Right ventricle myocardium superior (tissue), 1 donor: ENCODE results near the gene CGB8. TPM values are rescaled to one million over a fixed set of nuclear protein-coding genes. Genes with fewer than 3 reads are reported as not detected.

Experiments
- ATAC-seq: fragments of 200-7000 bp; cut with Tn5 transposase; one replicate; pipeline ENCODE4 v1.9.1; 2020; ENCODE audit warnings: mild to moderate bottlenecking; ENCODE audit not compliant: poor library complexity
- DNase-seq: peaks from one replicate; pipeline ENCODE4 v3.0.0-alpha.2; 2020
- intact Hi-C: fragments of 100-400 bp; cut with DNase I; formaldehyde crosslinking; loops from one replicate; pipeline ENCODE4 v1.11.2; 2022
- microRNA-seq: library from miRNA; unstranded; fragments of <30 nt; microRNA quantifications from one replicate; pipeline ENCODE4 v1.2.0, GENCODE V29; 2020
- total RNA-seq: library from RNA; stranded (reverse); fragmentation: NEBNext Ultra II Directional; extraction: Animal tissue kit (Norgen Biotek cat#: 25700); gene quantifications from one replicate; pipeline ENCODE4 v1.2.1, GENCODE V29; 2021
- donor health status: DM: no; HTN: yes; CAD: no; lungs with severe emphysema.

CGB8 gene
- total RNA-seq, 1 donor from 2014 or later: not detected

- intact Hi-C loops: no loop called here
- DNase-seq (no peak), ATAC-seq (no peak)
Measured at GRCh38 chr19:49017041-49017665, 31.8 kb downstream of the CGB8 start, which contains the start of gene LHB. Gene LHB, minus strand, starts transcription at chr19:49017091. Its CDS starts 10 bp downstream, at chr19:49017081.

GRCh38 chr19:49016067-49016839 lies 32.7 kb downstream of the CGB8 start:
- no peak for ATAC-seq
- intact Hi-C loops: no loop called here
- DNase-seq: no peak

- no peak for DNase-seq
- no peak for ATAC-seq
- intact Hi-C loops: no loop called here
Measured at GRCh38 chr19:49014870-49015255, 34.0 kb downstream of the CGB8 start.

GRCh38 chr19:49014123-49014869 lies 34.6 kb downstream of the CGB8 start:
- intact Hi-C loops: no loop called here
- DNase-seq: no peak
- no peak for ATAC-seq

- ATAC-seq (no peak), DNase-seq (no peak)
- intact Hi-C loops: no loop called here
Measured at GRCh38 chr19:49011194-49011593, 37.7 kb downstream of the CGB8 start.

- DNase-seq: no peak
Measured at GRCh38 chr19:49010453-49010852, 38.5 kb downstream of the CGB8 start.

GRCh38 chr19:49009828-49010227 lies 39.1 kb downstream of the CGB8 start:
- ATAC-seq: no peak
- intact Hi-C loops: no loop called here
- no peak for DNase-seq

More at GRCh38 chr19:49010453-49010852, 38.5 kb downstream of the CGB8 start:
- intact Hi-C loops: no loop called here
- no peak for ATAC-seq

GRCh38 chr19:49006905-49007304 lies 42.0 kb downstream of the CGB8 start:
- ATAC-seq (no peak), DNase-seq (no peak)
- intact Hi-C loops: no loop called here

DNA sequence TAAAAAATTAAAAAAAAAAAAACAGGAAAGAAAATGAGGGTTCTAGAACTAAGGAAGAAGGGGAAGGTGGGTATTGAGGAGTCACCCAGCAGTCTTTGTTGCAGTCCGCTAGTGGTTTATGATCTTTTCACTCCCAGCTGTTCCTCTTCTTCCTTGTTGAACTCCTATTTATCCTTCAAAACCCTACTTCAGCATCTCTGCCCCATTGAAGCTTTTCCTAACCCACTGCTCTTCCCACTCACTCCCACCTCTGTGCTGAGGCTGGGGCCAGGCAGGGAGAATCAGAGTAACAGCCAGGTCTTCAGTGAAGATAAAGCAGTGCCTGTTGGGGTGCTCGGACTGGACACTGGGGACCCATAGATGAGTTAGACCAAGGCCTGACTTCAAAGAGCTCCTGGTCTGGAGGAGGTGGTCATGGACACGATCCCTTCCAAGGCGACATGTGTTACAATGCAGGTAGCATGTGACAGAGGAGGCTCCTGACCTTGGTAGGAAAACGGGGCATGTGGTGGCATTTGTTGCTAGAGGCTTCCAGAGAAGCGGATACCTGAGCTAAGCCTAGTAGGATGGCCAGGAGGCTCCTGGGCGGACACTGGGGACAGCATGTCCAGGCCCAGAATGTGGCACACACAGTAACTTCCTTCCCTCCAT lies 43.8 kb downstream of the CGB8 start:
- no peak for DNase-seq
- intact Hi-C loops: no loop called here
- no peak for ATAC-seq

DNA sequence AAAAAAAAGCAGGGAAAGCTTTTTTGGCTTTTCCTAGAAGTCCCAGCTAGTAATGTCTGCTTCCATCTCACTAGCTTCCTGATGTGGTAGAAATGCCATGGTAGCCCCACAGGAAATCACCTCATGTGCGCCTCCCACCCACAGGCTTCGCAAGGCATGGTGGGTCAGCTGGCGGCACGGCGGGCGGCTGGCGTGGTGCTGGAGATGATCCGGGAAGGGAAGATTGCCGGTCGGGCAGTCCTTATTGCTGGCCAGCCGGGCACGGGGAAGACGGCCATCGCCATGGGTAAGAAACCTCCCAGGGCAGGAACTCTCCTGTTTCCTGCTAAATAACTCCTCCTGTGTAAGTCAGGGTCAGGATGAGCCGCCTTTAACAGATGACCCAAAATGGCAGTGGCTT lies 44.8 kb downstream of the CGB8 start:
- DNase-seq: no peak
- intact Hi-C loops: no loop called here
- ATAC-seq: no peak

DNA sequence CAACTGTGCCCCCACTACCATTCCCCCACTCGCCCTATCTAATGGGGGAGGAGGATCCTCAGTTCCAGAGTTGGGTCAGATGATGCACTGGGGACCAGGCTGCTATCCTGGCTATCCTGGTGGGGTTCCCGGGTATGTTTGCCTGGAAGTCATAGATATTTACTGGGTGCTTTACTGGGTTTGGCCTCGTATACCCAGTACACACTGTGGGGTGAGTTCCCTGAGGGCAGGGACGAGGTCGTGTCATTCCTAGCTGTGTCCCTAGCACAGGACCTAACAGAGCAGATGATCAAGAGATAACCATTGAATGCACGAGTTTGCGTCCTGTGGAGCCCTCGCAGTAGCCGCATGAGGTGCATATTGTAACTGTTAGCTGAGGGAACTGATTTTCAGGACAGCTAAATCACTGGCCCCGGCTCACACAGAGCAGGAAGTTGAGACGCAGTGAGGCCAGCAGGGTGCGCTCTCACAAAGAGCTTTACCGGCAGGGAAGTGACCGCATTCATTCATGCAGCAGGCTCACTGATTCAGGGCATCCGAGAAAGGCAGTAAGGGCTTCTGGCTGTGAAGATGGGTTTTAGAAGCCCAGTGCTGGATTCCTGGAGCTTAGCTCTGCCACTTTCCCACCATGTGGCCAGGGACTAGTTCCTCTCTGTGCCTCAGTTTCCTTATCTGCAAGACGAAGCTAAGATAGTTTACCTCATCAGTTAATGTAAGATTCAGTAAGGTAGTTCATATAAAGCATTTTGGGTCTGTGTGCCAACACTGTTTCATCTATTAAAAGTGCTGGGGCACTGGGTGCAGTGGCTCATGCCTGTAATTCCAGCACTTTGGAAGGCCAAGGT lies 49.2 kb downstream of the CGB8 start:
- DNase-seq (no peak), ATAC-seq (no peak)
- intact Hi-C loops: no loop called here

DNA sequence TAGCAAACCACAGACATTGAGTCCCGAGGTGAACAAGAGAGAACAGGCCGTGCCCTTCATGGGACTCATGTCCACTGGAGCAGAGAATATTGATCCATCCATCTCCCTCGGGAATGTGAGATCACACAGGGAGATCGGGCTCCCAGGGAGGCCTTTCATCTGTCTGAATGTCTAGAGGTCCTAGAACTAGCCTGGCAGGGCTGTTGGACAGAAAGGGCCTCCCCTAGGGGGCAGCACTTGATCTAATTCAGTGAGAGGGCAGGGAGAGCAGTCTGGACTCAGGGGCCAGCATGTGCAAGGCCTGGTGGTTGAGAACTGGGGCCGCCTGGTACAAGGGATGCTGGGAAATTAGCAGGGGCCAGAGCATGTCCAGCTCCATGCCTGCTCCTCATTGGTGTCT lies 50.9 kb downstream of the CGB8 start:
- ATAC-seq (no peak), DNase-seq (no peak)
- intact Hi-C loops: no loop called here

Small RNAs within 50 kb of the gene (microRNA-seq; reads per million reads assigned to microRNA genes)
- not detected for gene MIR6798

Other genes with a start within 250 kb of the CGB8 start
- 59.5 TPM for gene BCAT2, start 238.1 kb downstream of the CGB8 start, total RNA-seq
- gene HSD17B14, start 212.6 kb downstream of the CGB8 start, total RNA-seq: 1.9 TPM
- gene PLEKHA4, start 180.5 kb downstream of the CGB8 start, total RNA-seq: 17.7 TPM
- gene PPP1R15A, start 176.7 kb downstream of the CGB8 start, total RNA-seq: 60.4 TPM
- not detected for gene TULP2, start 150.4 kb downstream of the CGB8 start, total RNA-seq
- gene NUCB1, start 148.8 kb downstream of the CGB8 start, total RNA-seq: 237 TPM
- not detected for gene DHDH, start 115.4 kb downstream of the CGB8 start, total RNA-seq
- gene BAX, start 94.2 kb downstream of the CGB8 start, total RNA-seq: 21.5 TPM
- 748 TPM for gene FTL, start 83.8 kb downstream of the CGB8 start, total RNA-seq
- 100 TPM for gene GYS1, start 55.8 kb downstream of the CGB8 start, total RNA-seq
- 41.7 TPM for gene RUVBL2, start 55.2 kb downstream of the CGB8 start, total RNA-seq
- gene LHB, start 32.0 kb downstream of the CGB8 start, total RNA-seq: not detected
- not detected for gene CGB3, start 24.8 kb downstream of the CGB8 start, total RNA-seq
- not detected for gene CGB2, start 17.2 kb downstream of the CGB8 start, total RNA-seq
- not detected for gene CGB1, start 12.2 kb downstream of the CGB8 start, total RNA-seq
- not detected for gene CGB5, start 5.3 kb downstream of the CGB8 start, total RNA-seq
- gene CGB7, start 8.6 kb upstream of the CGB8 start, total RNA-seq: not detected
- 0.48 TPM for gene NTF4, start 15.7 kb upstream of the CGB8 start, total RNA-seq
- gene KCNA7, start 23.6 kb upstream of the CGB8 start, total RNA-seq: 0.86 TPM
- gene SNRNP70, start 36.3 kb upstream of the CGB8 start, total RNA-seq: 105 TPM
- gene LIN7B, start 65.3 kb upstream of the CGB8 start, total RNA-seq: 21.3 TPM
- 1.3 TPM for gene C19orf73, start 70.0 kb upstream of the CGB8 start, total RNA-seq
- 5.0 TPM for gene PPFIA3, start 70.4 kb upstream of the CGB8 start, total RNA-seq
- gene HRC, start 106.3 kb upstream of the CGB8 start, total RNA-seq: 878 TPM
- gene TRPM4, start 108.7 kb upstream of the CGB8 start, total RNA-seq: 24.8 TPM